Measurements from ENCODE around the gene ZNF91. TPM values are rescaled to one million over a fixed set of nuclear protein-coding genes. Genes with fewer than 3 reads are reported as not detected.

Gene ZNF91
- total RNA-seq, 1 donor from 2014 or later: 149 TPM

DNA sequence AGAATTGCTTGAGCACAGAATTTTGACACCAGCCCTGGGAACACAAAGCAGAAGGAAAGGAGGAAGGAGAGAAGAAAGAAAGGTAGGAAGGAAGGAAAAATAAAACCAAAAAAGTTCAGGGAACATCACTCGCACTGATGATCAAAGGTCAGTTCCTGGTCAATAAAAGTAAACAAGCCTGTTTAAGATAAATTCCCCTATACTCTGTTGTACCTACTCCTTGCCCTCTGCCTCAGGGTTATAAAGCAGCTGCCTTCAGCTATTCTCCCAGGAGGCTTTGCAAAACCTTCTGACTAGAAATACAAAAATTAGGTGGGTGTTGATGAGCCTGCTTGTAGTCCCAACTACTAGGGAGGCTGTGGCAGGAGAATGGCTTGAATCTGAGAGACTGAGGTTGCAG, 14.9 kb upstream of the ZNF91 start:
- H3K9me3 Mint-ChIP-seq (ENCODE audit: low read depth): no peaks in the 10 kb centered on the region
- H3K27me3 Mint-ChIP-seq: no peaks in the 10 kb centered on the region
- TF ChIP-seq, protein P1, sequence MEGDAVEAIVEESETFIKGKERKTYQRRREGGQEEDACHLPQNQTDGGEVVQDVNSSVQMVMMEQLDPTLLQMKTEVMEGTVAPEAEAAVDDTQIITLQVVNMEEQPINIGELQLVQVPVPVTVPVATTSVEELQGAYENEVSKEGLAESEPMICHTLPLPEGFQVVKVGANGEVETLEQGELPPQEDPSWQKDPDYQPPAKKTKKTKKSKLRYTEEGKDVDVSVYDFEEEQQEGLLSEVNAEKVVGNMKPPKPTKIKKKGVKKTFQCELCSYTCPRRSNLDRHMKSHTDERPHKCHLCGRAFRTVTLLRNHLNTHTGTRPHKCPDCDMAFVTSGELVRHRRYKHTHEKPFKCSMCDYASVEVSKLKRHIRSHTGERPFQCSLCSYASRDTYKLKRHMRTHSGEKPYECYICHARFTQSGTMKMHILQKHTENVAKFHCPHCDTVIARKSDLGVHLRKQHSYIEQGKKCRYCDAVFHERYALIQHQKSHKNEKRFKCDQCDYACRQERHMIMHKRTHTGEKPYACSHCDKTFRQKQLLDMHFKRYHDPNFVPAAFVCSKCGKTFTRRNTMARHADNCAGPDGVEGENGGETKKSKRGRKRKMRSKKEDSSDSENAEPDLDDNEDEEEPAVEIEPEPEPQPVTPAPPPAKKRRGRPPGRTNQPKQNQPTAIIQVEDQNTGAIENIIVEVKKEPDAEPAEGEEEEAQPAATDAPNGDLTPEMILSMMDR (IDR thresholded peaks at IDR 0.05; ENCODE audit: unreplicated experiment): no peak
- no peak for DNase-seq (ENCODE audit: low spot score, unreplicated experiment)
- no peak overlapping the region for H3K4me3 Mint-ChIP-seq (ENCODE audit: low read depth)
- H3K27ac Mint-ChIP-seq: peak overlapping the region; percentile 69
- no peaks in the 10 kb centered on the region for H3K36me3 Mint-ChIP-seq (ENCODE audit: insufficient read depth)
- peaks cover 20% of the 10 kb centered on the region for H3K4me1 Mint-ChIP-seq (ENCODE audit: low read depth)

DNA sequence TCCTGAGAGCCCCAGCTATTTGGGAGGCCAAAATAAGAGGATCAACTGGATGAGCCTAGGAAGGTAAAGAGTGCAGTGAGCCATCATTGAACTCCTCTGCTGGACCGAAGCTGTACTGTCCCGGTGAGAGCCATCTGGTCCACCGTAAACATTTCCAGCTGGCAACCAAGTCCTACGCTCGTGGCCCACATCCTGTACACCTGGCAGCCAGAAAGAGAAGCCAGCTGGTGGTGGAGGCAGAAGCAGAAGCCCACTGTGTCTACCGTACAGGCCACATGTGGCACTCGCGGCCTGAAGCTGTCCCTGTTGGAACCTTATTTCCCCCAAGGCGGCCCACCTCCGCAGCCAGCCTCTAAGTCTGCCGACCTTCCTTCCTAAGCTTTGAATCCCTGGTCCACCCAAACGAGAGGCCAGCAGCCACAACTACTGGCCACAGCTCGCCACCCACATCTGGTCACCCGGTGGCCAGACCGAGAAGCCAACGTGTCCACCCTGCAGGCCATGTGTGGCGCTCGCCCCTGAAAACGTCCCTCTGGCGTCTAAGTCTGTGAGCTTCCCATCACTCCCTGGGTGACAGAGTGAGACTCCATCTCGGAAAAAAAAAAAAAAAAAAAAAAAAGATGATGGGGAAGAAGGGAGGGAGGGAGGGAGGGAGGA, 14.2 kb upstream of the ZNF91 start:
- Mint-ChIP-seq H3K27ac (peak overlapping the region; percentile 73), H3K36me3 (ENCODE audit: insufficient read depth) (no peaks in the 10 kb centered on the region), H3K9me3 (ENCODE audit: low read depth) (no peaks in the 10 kb centered on the region), H3K4me1 (ENCODE audit: low read depth) (peaks cover 16% of the 10 kb centered on the region), H3K4me3 (ENCODE audit: low read depth) (no peak overlapping the region), H3K27me3 (no peaks in the 10 kb centered on the region)
- TF ChIP-seq, protein P1 (IDR thresholded peaks at IDR 0.05; ENCODE audit: unreplicated experiment): no peak
- DNase-seq (ENCODE audit: low spot score, unreplicated experiment): no peak

DNA sequence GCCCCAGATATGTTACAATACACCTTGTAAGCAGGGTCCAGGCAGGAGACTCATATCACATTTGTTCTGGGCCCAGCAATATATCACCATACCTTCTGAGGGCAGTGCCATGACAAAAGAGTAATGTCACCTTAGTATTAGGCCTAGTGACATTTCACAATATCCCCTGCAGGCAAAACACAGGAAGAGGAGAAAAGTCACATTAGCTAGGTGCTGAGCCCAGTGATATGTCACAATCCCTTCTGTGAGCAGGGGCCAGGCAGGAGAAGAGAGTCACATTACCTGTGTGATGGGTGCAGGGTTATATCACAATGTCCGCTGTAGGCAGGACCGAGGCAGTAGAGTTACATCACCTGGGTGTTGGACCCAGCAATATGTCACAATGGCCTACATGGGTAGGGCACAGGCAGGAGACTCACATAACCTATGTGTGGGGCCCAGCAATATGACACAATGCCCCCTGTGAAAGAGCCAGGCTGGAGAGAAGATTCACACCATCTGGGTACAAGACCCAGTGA, 12.4 kb upstream of the ZNF91 start:
- Mint-ChIP-seq H3K36me3 (ENCODE audit: insufficient read depth) (no peaks in the 10 kb centered on the region), H3K4me3 (ENCODE audit: low read depth) (no peak overlapping the region), H3K27ac (no peak overlapping the region), H3K9me3 (ENCODE audit: low read depth) (no peaks in the 10 kb centered on the region), H3K27me3 (no peaks in the 10 kb centered on the region), H3K4me1 (ENCODE audit: low read depth) (peaks cover 25% of the 10 kb centered on the region)
- DNase-seq (ENCODE audit: low spot score, unreplicated experiment): no peak
- TF ChIP-seq, protein P1 (IDR thresholded peaks at IDR 0.05; ENCODE audit: unreplicated experiment): no peak

DNA sequence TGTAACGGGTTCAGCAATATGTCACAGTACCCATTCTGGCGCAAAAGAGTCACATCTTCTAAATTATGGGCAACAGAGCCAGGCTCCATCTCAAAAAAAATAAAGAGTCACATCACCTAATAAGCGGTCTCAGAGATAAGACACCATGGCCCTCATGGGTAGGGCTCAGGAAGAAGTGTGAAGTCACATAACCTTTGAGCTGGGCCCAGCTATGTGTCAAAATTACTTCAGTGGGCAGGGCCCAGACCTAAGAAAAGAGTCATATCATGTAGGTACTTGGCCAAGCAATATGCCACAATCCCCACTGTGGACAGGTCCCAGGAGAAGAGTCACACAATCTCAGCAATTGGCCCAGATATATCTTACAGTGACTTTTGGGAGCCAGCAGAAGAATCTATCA, 11.4 kb upstream of the ZNF91 start:
- TF ChIP-seq, protein P1 (IDR thresholded peaks at IDR 0.05; ENCODE audit: unreplicated experiment): no peak
- Mint-ChIP-seq H3K27me3 (no peaks in the 10 kb centered on the region), H3K36me3 (ENCODE audit: insufficient read depth) (no peaks in the 10 kb centered on the region), H3K9me3 (ENCODE audit: low read depth) (no peaks in the 10 kb centered on the region), H3K27ac (no peak overlapping the region), H3K4me3 (ENCODE audit: low read depth) (no peak overlapping the region), H3K4me1 (ENCODE audit: low read depth) (peaks cover 25% of the 10 kb centered on the region)
- DNase-seq (ENCODE audit: low spot score, unreplicated experiment): no peak

DNA sequence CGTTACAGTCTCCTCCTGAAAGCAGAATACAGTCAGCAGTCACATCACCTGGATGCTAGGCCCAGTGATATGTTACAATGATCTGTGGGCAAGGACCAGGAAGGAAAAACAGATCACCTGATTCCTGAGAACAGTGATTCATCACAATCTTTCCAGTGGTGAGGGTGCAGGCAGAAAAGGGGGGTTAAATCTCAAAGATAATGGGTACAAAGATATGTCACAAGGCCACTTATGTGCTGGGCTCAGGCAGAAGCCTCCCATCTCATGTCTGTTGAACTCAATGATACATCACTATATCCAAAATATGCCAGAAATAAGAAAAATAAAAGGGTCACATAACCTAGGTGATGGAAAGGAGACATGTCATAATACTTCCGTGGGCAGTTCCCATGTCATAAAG, 10.8 kb upstream of the ZNF91 start:
- no peak overlapping the region for H3K4me3 Mint-ChIP-seq (ENCODE audit: low read depth)
- H3K27ac Mint-ChIP-seq: no peak overlapping the region
- no peaks in the 10 kb centered on the region for H3K36me3 Mint-ChIP-seq (ENCODE audit: insufficient read depth)
- TF ChIP-seq, protein P1 (IDR thresholded peaks at IDR 0.05; ENCODE audit: unreplicated experiment): no peak
- no peaks in the 10 kb centered on the region for H3K9me3 Mint-ChIP-seq (ENCODE audit: low read depth)
- no peaks in the 10 kb centered on the region for H3K27me3 Mint-ChIP-seq
- DNase-seq (ENCODE audit: low spot score, unreplicated experiment): no peak
- H3K4me1 Mint-ChIP-seq (ENCODE audit: low read depth): peaks cover 25% of the 10 kb centered on the region
